GM19395 (cell line): ENCODE measurements around the gene MEGF6.

ENCODE experiments used
- ATAC-seq: cut with Tn5 transposase; IDR thresholded peaks from one replicate; pipeline ENCODE4 v1.9.1; 2021; ENCODE audit warnings: mild to moderate bottlenecking, moderate library complexity; ENCODE audit not compliant: unreplicated experiment

MEGF6 gene

DNA sequence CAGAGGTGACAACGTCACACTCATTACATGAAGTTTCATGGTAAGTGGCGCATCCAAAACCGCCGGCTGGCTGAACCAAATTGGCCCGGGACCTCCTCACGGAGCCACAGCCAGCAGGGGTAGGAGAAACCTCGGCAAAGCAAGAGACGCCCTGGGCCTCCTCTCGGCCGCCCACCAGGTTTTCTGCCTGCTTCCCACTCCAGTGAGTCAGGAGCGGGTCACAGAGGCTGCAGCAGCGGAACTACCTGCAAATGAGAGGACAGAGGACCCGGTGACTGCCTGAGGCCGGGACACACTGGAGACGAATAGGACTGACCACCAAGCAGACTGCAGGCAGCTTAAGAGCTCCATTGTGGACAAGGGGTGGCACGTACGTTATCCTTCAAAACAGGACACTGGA lies 55.0 kb downstream of the MEGF6 start:
- no peak for ATAC-seq

DNA sequence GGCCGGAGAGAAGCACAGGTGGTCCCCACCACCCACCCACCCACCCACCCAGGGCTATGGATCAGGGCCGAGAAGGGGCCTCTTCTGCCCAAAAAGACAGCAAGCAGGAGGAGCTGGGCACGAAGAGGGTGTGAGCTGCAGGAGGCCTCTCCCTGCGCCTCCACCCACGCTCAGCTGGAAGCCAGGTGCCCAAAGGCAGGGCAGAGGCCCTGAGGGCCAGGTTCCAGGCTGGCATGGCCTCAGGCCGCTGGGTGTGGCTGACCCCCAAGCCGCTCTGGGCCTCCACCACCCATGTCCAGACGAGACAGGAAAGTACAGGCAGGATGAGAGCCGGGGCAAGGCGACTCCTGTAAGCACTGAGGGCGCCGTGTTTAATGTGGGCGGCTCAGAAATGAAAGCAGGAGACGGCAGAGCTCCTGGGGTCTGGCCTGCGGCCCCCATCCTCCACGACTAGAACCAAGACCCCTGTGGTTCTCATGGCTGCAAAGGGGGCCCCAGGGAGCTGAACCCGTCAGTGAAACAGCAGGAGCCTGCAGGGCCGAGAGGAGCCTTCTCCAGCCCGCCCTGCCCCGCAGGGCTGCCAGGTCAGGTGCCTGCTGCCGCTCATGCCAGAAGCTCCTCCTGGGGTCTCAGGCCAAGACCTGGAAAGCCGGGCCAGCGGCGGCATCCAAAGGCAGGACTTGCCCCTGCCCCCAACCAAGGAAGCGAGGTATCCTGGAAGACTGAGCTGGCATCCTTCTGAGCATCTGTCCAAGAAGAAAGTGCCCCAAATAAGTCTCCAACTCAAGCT lies 56.0 kb downstream of the MEGF6 start:
- ATAC-seq, result no peak

DNA sequence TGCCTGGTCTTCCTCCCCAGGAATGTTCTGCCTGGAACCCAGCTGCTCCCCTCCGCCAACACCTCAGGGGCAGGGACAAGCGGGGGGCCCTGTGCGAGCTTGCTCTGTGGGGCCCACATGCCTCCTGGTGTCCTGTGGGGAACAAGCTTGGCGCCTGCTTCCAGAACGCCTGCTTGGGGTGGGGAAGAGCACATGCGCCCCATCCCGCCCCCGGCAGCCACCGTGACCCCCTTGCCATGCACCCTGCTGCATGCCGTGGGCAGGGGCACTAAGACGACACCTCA lies 57.4 kb downstream of the MEGF6 start:
- ATAC-seq, result no peak

DNA sequence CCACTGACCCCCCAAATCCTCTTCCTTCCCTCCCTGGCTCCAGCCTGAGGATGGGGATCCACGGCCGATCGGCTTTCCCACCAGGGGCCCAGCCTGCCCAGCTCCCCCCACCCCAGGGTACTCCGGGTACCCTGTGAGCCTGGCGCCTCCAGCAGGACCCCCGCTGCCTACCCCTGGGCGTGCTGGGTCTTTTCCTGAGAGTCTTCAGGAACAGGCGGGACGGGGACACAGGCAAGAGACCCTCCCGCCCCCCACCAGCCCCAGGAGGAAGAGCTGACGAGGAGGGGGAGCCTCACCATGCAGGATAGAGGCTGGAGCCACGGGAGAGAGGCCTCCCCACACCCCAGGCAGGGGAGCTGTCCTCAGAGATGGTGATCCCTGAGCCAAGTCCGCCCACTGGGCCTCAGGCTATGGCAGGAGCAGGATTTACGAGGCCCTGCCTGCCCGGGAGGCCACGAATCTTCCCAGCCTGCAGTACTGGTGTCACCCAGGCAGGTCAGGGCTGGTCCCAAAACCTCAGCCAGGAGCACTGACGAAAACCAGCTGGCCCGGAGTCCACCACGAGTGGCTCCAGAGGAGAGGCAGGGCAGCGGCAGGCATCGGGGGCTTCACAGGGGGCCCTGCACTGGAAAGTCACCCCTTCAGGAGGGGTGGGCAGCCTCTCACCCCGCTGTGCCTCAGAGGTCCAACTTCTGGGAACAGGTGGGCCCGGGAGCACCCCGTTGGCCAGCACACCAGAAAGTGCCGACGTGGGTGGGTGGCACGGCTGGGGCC lies 58.0 kb downstream of the MEGF6 start:
- ATAC-seq, result no peak

DNA sequence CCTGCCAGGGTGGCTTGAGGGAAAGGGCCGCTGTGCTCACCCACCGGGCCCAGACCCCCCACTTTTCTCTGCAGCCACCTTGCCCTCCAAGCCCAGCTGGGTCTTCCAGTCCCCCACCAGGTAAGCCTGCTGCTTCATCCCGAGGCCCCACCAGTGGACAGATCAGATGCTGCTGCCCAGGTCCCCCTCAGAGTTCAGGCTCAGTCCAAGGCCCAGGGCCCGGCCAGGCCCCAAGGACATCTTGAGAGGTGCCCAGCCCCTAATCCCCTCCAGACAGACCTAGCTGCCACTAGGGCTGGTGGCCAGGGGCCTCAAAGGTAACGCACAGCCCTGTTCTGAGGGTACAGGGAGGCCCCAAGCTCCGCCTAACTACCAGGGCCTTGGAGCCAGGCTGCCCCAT lies 58.6 kb downstream of the MEGF6 start:
- no peak for ATAC-seq

DNA sequence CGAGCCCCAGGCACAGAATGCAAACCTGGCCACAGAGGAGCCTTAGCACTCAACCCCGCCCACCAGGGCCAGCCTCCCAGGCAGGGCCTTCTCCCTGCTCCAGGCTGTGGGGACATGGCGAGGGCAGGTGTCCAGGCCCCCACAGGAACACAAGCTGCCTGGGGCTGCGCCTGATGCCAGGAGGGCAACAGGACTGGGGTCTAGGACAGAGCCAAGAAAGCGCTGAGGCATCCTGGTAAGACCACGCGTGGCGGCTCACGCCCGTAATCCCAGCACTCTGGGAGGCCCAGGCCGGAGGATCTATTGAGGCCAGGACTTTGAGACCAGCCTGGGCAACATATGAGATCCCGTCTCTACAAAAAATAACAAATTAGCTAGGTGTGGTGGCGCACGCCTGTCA lies 59.1 kb downstream of the MEGF6 start:
- ATAC-seq, result no peak

DNA sequence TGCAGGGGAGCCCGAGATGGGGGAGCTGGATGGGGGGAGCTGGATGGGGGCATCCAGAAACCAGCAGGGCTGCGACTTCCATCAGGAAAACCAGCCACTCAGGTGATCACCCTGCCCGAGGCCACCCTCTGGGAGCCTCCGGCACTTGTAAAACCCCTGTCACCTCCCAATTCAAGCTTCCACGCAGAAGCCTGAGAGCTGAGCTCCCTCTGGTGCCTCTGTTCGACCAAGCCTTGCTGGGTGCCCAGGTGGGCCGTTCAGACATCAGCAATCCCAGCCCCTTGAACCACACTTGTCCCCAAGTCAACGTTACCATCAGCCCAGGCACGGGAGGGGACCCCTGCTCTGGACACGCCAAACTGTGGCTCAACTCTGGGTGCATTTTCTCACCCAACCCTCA lies 59.6 kb downstream of the MEGF6 start:
- ATAC-seq, result no peak

DNA sequence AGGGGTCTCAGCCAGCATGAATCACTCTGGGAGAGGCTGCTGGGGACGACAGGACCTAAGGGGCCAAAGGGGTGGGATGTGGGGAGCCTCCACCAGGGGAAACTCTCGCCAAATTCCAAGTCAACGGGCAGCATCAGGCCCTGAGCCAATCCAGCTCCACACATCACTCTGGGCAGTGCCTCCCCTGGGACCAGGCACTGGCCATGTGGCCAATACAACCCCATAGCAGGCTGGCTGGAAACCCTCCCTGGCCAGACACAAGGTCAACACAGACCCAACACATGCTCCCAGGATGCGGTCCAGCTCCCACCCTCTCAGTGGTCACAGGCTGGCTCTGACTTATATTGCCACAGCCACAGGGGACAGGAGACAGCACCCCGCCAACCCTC lies 60.0 kb downstream of the MEGF6 start:
- no peak for ATAC-seq

DNA sequence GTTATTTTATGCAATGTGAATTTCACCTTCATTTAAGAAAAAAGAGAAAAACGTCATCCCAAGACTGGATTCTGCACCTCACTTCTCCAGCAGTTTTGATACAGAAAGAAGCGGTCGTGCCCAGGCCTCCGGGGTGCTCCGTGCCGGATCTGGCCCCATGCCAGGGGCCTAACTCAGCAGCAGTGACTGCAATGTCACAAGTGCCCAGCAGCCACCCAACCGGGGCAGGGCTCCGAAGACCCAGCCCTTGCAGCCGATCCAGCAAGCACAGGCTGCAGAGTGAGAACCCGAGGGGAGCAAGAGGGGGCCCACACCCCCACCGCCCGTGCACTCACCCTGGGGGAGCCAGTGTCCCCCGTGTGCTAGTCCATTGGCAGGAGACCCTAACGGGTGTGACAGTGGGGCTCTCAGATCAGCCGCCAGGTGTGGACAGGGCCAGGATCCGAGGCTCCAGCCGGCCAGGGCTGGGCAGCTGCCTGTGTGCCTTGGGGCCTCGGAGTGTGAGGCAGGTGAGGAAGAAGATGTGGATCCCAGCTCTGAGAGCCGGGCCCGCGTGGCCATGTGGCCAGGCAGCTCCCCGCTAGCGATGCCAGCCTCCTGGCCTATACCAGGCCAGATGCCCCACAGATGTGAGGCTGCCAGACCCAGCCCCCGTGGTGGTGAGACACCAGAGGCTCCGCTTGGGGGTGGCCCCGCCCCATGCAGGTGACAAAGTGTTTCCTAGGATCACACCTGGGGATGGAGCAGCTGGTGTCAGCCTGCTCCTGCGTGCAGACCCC lies 60.6 kb downstream of the MEGF6 start:
- no peak for ATAC-seq

DNA sequence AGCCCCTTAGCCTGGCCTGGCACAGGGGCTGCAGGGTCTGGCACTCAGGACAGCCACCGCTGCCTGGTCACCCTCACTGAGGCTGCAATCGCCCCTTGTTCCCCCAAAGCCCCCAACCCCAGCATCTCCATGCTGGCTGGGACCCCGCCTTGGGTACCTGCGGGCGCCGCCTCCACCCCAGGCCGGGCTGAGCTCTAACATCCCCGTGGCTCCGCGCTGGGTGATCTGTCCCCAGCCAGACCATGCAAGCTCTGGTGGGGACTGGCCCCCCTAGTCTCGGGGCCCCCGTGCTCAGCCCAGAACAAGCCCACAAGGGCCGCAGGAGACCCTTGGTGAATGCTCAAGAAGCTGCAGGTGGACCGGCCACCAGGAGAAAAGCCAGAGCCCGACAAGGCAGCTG lies 62.4 kb downstream of the MEGF6 start:
- no peak for ATAC-seq

DNA sequence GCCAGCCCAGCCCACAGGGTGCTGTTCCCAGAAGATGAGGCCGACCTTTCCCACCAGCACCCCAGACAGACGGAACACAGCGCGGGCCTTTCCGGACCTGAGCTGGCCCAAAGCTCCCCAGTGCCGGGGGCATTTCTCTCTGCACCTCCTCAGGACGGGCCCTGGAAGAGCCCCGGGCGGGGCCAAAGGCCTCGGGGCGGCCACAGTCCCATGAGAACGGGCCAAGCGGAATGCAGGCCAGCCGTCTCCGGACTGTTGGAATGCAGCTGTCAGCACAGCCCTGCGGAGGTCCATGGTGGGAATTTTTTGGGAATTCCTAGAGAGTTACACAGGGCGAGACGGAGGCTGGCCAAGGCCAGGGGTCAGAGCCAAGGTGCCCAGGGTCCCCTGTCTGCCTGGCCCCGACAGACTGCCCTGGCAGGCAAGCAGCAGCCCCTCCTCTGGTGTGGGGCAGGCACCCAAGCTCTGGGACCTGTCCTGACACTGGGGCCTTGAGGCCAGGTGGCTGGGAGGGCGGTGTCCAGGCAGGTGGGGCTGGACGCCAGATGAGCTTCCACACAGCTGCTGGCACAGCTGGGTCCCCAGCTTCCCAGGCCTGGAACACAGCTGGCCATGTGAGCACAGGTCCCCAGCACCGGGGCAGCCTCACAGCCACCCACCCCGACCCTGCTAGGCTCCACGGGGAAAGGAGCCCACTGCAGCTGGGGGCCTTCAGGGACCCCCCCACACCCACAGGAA lies 63.0 kb downstream of the MEGF6 start:
- no peak for ATAC-seq

DNA sequence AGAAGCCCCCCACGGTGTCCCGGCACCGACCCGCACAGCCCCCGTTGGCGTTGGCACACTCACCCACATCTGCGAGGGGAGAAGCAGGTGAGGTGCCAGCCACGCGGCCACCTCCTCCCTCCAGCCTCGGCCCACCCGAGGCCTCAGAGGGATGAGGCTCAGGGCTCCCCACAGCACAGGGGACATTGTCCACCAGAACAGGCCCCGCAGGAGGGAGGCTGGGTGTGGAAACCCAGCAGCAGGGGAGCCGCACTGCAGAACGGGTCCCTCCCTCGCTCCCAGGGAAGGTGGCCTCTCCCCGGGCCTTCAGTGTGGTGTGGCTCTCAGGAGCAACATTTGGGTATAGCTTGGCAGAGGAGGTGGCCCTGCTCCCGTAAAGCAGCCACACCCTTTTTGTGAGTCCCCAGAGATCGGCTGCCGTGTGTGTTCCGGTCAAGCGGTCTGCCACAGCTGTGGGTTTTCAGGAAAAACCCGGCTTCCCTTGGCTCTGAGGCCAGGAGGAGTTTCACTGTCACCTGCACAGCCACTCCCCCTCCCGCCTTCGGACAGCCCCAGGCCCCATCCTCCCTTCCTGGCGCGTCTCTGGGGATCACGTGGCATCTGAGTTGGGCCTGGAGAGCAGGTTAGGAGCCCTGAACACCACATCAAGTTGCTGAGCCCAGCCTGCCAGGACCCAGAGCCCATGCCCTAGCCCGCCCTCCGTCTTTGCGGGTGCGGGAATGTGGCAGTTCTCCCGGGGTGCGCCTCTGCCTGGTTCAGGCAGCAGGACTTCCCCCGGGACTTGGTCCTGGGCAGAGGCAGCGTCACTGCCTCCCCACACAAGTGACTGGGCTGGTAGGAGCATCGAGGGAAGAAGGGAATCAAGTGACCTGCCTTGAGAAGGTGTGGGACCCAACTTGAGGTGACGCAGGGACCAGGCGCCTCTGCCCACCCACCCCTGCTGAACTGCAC lies 64.0 kb downstream of the MEGF6 start:
- no peak for ATAC-seq

DNA sequence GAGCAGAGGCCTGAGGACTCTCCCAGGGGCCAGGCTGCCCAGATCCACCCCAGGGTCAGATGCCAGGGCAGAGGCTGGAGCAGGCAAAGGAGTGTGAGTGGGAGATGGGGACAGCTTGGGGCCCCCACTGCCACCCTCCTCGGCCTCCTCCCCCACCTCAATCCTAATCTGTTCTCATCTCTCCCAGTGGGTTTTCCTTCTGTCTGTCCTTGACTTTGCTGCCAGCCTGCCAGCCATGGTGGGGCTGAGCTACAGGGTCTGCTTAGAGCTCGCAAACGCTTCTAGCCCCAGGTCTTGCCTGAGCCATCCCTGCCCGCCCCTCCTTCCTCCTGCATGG lies 65.3 kb downstream of the MEGF6 start:
- no peak for ATAC-seq

DNA sequence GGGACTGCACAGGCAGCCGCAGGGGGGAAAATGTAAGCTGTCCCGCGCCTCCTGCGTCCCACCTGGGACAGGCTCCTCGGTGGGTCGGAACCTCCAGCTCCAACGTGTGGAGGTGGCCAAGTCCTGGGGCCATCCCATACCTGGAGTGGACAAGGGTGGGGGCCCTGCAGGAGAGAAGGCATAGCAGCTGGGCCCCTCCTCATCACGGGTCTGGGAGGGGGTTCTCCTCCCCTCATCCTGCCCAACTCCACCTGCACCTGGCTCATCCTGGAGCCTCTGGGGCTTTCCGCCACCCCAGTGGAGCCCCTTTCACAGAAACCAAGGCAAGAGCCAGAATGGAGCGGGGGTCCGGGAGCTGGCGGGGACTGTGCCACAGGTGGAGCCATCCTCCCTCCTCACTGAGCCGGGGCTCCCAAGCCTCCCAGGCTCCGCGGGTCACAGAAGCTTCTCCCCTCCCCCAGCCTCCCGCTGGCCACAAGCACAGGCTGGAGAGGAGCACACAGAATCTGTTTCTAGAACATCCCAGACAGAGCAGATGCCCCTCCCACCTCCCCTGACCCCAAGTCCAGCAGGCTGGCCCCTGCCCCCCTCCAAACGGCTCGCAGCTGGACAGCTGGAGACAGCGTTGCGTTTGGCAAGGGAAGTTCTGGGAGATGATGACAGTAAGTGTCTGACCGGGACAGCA lies 65.8 kb downstream of the MEGF6 start:
- ATAC-seq, result no peak

DNA sequence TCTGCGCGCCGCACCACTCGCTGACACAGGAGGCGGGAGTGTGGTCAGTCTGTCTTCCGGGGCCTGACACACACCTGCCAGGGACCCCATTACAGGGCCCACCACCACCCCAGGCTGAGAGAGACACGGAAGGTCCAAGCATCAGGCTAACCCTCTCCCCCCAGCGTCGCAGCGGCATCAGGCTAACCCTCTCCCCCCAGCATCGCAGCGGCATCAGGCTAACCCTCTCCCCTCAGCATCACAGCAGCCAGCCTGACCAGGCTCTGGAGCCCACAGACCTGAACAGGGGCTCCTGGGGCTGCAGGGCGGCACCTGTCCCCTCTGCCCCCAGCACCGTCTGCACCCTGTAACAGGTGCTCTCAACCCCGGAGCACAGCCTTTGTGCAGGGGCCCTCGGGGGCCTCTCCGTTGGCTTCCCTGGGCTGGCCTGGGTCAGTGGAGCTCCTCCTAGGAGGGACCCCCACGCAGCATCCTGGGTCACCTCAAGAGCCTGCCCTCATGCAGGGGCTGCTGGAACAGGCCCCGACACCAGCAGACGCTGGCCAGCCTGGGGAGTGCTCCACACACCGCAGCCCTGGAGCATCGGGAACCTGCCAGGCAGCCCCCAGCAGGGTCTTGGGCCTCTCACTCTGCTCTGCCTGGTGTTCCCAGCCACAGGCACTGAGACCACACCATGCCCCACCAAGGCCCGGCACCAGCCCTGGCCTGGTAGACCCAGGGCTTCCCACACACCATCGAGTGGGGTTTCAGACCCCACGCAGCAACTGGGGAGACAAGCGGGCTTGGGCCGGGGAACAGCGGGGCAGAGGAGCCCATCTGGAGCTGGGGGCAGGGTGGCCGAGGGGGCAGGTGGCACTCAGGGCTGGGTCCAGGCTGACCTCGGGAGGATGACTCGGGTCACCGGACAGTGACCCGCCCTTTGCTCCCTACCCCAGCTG lies 67.0 kb downstream of the MEGF6 start:
- ATAC-seq, result no peak

DNA sequence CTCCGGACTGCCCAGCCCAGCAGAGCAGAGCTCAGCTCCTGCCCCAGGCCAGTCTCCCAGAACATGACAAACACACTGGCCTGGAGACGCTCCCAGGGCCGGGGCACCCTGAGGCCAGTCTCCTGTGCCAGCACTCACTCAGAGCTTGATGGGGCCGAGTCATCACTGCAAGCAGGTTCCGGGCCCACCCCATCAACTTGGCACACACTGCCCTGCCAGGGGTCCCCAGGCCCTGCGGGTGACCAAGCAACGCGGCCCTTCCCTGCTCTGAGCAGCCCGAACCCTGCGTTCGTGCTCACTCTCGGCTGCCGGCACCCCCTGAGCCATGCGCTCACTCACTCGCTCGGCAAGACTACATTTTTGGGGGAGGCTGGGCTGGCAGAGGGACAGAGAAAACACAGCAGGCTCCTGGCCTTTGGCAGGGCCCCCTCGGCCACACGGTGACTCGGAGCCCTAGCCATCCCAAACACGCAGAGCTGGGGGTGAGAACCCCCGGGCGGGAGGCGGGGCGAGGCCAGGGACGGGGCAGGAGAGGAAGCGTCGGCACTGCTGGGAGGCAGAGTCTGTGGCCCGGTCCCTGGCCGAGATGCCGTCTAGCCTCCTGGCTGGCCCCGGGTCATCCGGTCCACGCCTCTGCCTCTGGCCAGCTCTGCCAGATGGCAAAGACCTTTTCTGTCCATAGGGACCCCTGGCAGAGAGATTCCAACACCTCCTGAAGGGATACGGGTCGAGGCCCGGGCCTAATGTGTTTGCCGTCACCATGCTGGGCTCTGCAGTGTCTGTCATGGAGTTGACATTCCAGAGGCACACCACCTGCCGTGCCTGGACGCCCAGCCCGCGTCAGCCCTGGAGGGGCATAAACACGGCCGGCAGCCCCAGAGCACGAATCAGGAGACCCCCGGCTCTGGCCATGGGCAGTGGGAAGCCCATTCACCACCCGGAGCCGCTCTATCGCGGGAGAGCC lies 68.0 kb downstream of the MEGF6 start:
- ATAC-seq, result no peak

DNA sequence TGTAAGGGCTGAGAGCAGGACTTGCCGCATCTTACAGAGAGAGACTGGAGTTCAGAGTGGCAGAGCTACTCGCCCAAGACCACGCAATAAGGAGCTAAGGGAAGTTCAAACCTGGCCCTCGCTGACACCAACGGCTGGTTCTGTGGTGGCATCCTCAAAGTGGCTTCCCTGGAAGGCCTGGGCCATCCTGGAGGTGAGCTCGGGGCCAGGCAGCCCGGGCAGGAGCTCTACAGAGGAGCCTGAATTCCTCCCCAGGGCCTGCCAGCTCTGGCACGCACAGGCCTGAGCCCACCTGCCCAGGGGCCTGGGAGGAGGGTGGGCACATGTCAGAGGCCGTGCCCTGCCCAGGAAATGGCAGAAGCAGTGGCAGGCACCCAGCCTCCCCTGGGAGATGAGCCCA lies 68.6 kb downstream of the MEGF6 start:
- no peak for ATAC-seq
